ENCODE data around the gene CLK2. TPM values are rescaled to one million over a fixed set of nuclear protein-coding genes. Genes with fewer than 3 reads are reported as not detected.

The CLK2 gene
- total and polyA plus RNA-seq, 9 of the 15 experiments (the other 6 are each of a cell fraction or from before 2014, with no cell fraction given), result 13.5 to 81.4 (median 39.6) TPM

DNA sequence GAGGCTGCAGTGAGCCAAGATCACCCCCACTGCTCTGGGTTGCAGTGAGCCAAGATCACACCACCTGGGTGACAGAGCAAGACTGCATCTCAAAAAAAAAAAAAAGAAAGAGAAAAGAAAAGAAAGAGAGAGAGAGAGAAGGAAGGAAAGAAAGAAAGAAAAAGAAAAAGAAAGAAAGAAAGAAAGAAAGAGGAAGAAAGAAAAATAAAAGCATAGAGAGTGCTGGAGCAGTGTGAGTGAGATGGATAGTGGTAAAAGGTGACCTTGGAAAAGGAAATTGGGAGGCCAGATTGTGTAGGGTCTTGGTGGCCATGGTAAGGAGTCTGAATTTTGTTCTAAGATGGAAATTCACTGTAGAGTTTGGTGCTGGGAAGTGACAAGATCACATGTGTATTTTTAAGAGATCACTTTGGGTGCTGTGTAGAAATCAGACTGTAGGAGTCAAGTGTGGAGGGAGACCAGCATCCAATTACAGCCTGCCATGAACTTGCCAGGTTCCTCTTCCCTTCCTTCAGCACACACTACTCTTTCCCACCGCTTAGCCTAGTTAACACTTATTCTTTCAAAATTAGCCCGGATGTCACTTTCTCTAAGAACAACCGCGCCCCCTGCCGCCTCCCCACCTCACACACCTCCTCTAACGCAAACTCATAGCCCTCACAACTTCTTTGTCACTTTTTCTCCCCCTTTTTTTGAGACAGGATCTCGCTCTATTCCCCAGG, 47.0 kb downstream of the CLK2 start (continued):
- TF ChIP-seq EP400 (IDR thresholded peaks at IDR 0.05) (no peak), ZBTB1 (CRISPR knock-in tag; IDR thresholded peaks at IDR 0.05; ENCODE audit: borderline replicate concordance, low read depth) (no peak), CBX8 (IDR thresholded peaks at IDR 0.05; ENCODE audit: borderline replicate concordance, extremely low read depth, low read depth, low read length, poor library complexity, severe bottlenecking) (no peak), RBM15 (IDR thresholded peaks at IDR 0.05; ENCODE audit: insufficient read depth, low read length) (no peak), ZNF263 (CRISPR knock-in tag; IDR thresholded peaks at IDR 0.05; ENCODE audit: borderline replicate concordance) (no peak), ZNF23 (CRISPR knock-in tag; IDR thresholded peaks at IDR 0.05) (no peak), KDM5B (IDR thresholded peaks at IDR 0.05; ENCODE audit: insufficient replicate concordance, low read depth, low read length) (no peak), CXXC5 (CRISPR knock-in tag; IDR thresholded peaks at IDR 0.05) (no peak), LEF1 (IDR thresholded peaks at IDR 0.05) (no peak), ZNF184 (CRISPR knock-in tag; IDR thresholded peaks at IDR 0.05) (no peak), SMARCA5 (IDR thresholded peaks at IDR 0.05) (peak; percentile 46; the same call in 1 of the 2 replicates), NCOA2 (IDR thresholded peaks at IDR 0.05; ENCODE audit: partially characterized antibody in 2 of 2) (no peak), MTA2 (IDR thresholded peaks at IDR 0.05; ENCODE audit: low read depth) (no peak; the same call in 1 of the 2 replicates), SP2 (IDR thresholded peaks at IDR 0.05; ENCODE audit: extremely low read depth, low read depth, low read length, poor library complexity, severe bottlenecking) (no peak), RUNX1 (IDR thresholded peaks at IDR 0.05; ENCODE audit: low read depth) (no peak), MYBL2 (IDR thresholded peaks at IDR 0.05; ENCODE audit: low read depth) (0 out of 2 replicates have a peak, but pooled peaks have one; percentile 18), MYBL2 (CRISPR knock-in tag; IDR thresholded peaks at IDR 0.05; ENCODE audit: borderline replicate concordance) (no peak)
- TF ChIP-seq, protein P1, sequence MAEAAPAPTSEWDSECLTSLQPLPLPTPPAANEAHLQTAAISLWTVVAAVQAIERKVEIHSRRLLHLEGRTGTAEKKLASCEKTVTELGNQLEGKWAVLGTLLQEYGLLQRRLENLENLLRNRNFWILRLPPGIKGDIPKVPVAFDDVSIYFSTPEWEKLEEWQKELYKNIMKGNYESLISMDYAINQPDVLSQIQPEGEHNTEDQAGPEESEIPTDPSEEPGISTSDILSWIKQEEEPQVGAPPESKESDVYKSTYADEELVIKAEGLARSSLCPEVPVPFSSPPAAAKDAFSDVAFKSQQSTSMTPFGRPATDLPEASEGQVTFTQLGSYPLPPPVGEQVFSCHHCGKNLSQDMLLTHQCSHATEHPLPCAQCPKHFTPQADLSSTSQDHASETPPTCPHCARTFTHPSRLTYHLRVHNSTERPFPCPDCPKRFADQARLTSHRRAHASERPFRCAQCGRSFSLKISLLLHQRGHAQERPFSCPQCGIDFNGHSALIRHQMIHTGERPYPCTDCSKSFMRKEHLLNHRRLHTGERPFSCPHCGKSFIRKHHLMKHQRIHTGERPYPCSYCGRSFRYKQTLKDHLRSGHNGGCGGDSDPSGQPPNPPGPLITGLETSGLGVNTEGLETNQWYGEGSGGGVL (CRISPR knock-in tag; IDR thresholded peaks at IDR 0.05), result no peak
- TF ChIP-seq, protein P2, sequence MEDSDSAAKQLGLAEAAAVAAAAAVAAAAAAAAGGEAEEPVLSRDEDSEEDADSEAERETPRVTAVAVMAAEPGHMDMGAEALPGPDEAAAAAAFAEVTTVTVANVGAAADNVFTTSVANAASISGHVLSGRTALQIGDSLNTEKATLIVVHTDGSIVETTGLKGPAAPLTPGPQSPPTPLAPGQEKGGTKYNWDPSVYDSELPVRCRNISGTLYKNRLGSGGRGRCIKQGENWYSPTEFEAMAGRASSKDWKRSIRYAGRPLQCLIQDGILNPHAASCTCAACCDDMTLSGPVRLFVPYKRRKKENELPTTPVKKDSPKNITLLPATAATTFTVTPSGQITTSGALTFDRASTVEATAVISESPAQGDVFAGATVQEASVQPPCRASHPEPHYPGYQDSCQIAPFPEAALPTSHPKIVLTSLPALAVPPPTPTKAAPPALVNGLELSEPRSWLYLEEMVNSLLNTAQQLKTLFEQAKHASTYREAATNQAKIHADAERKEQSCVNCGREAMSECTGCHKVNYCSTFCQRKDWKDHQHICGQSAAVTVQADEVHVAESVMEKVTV (CRISPR knock-in tag; IDR thresholded peaks at IDR 0.05), result peak; percentile 46
- TF ChIP-seq, protein P3, sequence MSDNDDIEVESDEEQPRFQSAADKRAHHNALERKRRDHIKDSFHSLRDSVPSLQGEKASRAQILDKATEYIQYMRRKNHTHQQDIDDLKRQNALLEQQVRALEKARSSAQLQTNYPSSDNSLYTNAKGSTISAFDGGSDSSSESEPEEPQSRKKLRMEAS (CRISPR knock-in tag; IDR thresholded peaks at IDR 0.05), result no peak
- TF ChIP-seq, protein P4, sequence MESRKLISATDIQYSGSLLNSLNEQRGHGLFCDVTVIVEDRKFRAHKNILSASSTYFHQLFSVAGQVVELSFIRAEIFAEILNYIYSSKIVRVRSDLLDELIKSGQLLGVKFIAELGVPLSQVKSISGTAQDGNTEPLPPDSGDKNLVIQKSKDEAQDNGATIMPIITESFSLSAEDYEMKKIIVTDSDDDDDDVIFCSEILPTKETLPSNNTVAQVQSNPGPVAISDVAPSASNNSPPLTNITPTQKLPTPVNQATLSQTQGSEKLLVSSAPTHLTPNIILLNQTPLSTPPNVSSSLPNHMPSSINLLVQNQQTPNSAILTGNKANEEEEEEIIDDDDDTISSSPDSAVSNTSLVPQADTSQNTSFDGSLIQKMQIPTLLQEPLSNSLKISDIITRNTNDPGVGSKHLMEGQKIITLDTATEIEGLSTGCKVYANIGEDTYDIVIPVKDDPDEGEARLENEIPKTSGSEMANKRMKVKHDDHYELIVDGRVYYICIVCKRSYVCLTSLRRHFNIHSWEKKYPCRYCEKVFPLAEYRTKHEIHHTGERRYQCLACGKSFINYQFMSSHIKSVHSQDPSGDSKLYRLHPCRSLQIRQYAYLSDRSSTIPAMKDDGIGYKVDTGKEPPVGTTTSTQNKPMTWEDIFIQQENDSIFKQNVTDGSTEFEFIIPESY (CRISPR knock-in tag; IDR thresholded peaks at IDR 0.05), result no peak
